HepG2 (cell line): Measurements from ENCODE around the gene PRR19. TPM values are rescaled to one million over a fixed set of nuclear protein-coding genes. Genes with fewer than 3 reads are reported as not detected.

Source experiments
- ARID3A ChIP-seq: IDR thresholded peaks from 2 replicates; pipeline ENCODE4 v1.6.1; 2012; ENCODE audit warnings: low read depth, low read length, improper control_type of control experiment
- CTCF ChIP-seq: sonication (generic); formaldehyde crosslinking; IDR thresholded peaks from 2 replicates; pipeline ENCODE4 v1.5.0; 2020; ENCODE audit warnings: mild to moderate bottlenecking, missing genetic modification reagents, moderate library complexity
- FLYWCH1 ChIP-seq: sonication (generic); formaldehyde crosslinking; IDR thresholded peaks from 2 replicates; pipeline ENCODE4 v1.8.1; 2023; ENCODE audit warnings: mild to moderate bottlenecking, missing genetic modification reagents
- HDAC6 ChIP-seq: fragments of 200-600 bp; sonication (generic); IDR thresholded peaks from 2 replicates; pipeline ENCODE4 v1.7.0; 2017; ENCODE audit warnings: mild to moderate bottlenecking, antibody characterized with exemption, low read length, low read depth
- HES4 ChIP-seq: sonication (generic); formaldehyde crosslinking; IDR thresholded peaks from 2 replicates; pipeline ENCODE4 v1.9.0; 2021; ENCODE audit warnings: mild to moderate bottlenecking, missing genetic modification reagents, borderline replicate concordance
- HIVEP1 ChIP-seq: sonication (generic); formaldehyde crosslinking; IDR thresholded peaks from 2 replicates; pipeline ENCODE4 v1.4.0; 2020; ENCODE audit warnings: mild to moderate bottlenecking, missing genetic modification reagents
- HNF4A ChIP-seq: sonication (generic); formaldehyde crosslinking; IDR thresholded peaks from 2 replicates; pipeline ENCODE4 v1.4.0; 2020; ENCODE audit warnings: missing genetic modification reagents
- KDM5B ChIP-seq: sonication (generic); formaldehyde crosslinking; IDR thresholded peaks from 2 replicates; pipeline ENCODE4 v1.4.0; 2020; ENCODE audit warnings: missing genetic modification reagents, mild to moderate bottlenecking, borderline replicate concordance
- KDM6A ChIP-seq: IDR thresholded peaks from 2 replicates; pipeline ENCODE4 v1.6.1; 2016; ENCODE audit warnings: low read depth
- KLF15 ChIP-seq: sonication (generic); formaldehyde crosslinking; IDR thresholded peaks from 2 replicates; pipeline ENCODE4 v1.8.1; 2023; ENCODE audit warnings: borderline replicate concordance, mild to moderate bottlenecking, inconsistent platforms, missing genetic modification reagents, mixed read lengths
- MXD1 ChIP-seq: sonication (generic); formaldehyde crosslinking; IDR thresholded peaks from 2 replicates; pipeline ENCODE4 v1.4.0; 2020; ENCODE audit warnings: mild to moderate bottlenecking, missing genetic modification reagents
- MYC ChIP-seq: sonication (generic); formaldehyde crosslinking; IDR thresholded peaks from 2 replicates; pipeline ENCODE4 v1.9.0; 2021; ENCODE audit warnings: missing genetic modification reagents, borderline replicate concordance
- RBAK ChIP-seq: sonication (generic); formaldehyde crosslinking; IDR thresholded peaks from 2 replicates; pipeline ENCODE4 v1.5.1; 2020; ENCODE audit warnings: mild to moderate bottlenecking, missing genetic modification reagents
- RFX3 ChIP-seq: IDR thresholded peaks from 2 replicates; pipeline ENCODE4 v1.6.1; 2016; ENCODE audit warnings: missing biosample characterization, missing genetic modification reagents
- SP4 ChIP-seq: sonication (generic); formaldehyde crosslinking; IDR thresholded peaks from 2 replicates; pipeline ENCODE4 v1.8.1; 2023; ENCODE audit warnings: mild to moderate bottlenecking, missing genetic modification reagents
- THRA ChIP-seq: sonication (generic); formaldehyde crosslinking; IDR thresholded peaks from 2 replicates; pipeline ENCODE4 v1.4.0; 2020; ENCODE audit warnings: missing genetic modification reagents, borderline replicate concordance
- ZBTB20 ChIP-seq: sonication (generic); formaldehyde crosslinking; IDR thresholded peaks from 2 replicates; pipeline ENCODE4 v1.8.1; 2023; ENCODE audit warnings: missing genetic modification reagents, low read depth, mild to moderate bottlenecking, borderline replicate concordance
- ZHX1 ChIP-seq: sonication (generic); formaldehyde crosslinking; IDR thresholded peaks from 2 replicates; pipeline ENCODE4 v1.8.1; 2022; ENCODE audit warnings: low read depth, mild to moderate bottlenecking, missing genetic modification reagents
- ZNF746 ChIP-seq: sonication (generic); formaldehyde crosslinking; IDR thresholded peaks from 2 replicates; pipeline ENCODE4 v1.8.0; 2022; ENCODE audit warnings: mild to moderate bottlenecking, missing genetic modification reagents
- ZNF776 ChIP-seq: sonication (generic); formaldehyde crosslinking; IDR thresholded peaks from 2 replicates; pipeline ENCODE4 v1.4.0; 2020; ENCODE audit warnings: mild to moderate bottlenecking, missing genetic modification reagents
- polyA plus RNA-seq, 8 experiments: library from polyadenylated mRNA; depleted of rRNA in 3 of 8; stranded (reverse) in 7 of 8; unstranded in 1 of 8; fragments of >200 nt; fragmentation: Illumina TruSeq in 4 of 8; extraction: Trizol in 4 of 8; gene quantifications; 2 replicates each; pipeline versions ENCODE4 v1.2.1 to v1.2.3, GENCODE V29; 2011 to 2016; ENCODE audit warnings: low read depth in 4 of 8, missing spikeins in 1 of 8, mixed read lengths in 1 of 8; ENCODE audit not compliant: insufficient read depth in 1 of 8
- total RNA-seq, 5 experiments: library from RNA; depleted of rRNA; stranded (reverse); fragments of >200 nt; fragmentation: Illumina TruSeq; extraction: Trizol; gene quantifications; 2 replicates each; pipeline ENCODE4 v1.2.3, GENCODE V29; 2016; ENCODE audit warnings: low read depth in 1 of 5

Gene PRR19
- total and polyA plus RNA-seq, 2 of the 13 experiments (the other 11 are each of a cell fraction or from before 2014, with no cell fraction given) = 0.21 to 0.33 TPM

GRCh38 chr19:42325896-42326771 is 24.2 kb downstream of the PRR19 start (continued):
- 0 out of 2 replicates have a peak, but pooled peaks have one; percentile 4 for TF ChIP-seq HES4 (CRISPR knock-in tag)
- peak; percentile 31; the same call in 1 of the 2 replicates for TF ChIP-seq MXD1 (CRISPR knock-in tag)
- no peak for TF ChIP-seq HDAC6
- TF ChIP-seq HIVEP1 (CRISPR knock-in tag) = 0 out of 2 replicates have a peak, but pooled peaks have one; percentile 10
- TF ChIP-seq KLF15 (CRISPR knock-in tag) = 0 out of 2 replicates have a peak, but pooled peaks have one; percentile 11
- TF ChIP-seq ZBTB20 (CRISPR knock-in tag) = peak; percentile 18; the same call in 1 of the 2 replicates
- TF ChIP-seq ZHX1 (CRISPR knock-in tag) = 0 out of 2 replicates have a peak, but pooled peaks have one; percentile 1
- TF ChIP-seq HNF4A (CRISPR knock-in tag) = peak; percentile 10; the same call in 1 of the 2 replicates
- no peak for TF ChIP-seq SP4 (CRISPR knock-in tag)
- TF ChIP-seq MYC = peak; percentile 40; the same call in 1 of the 2 replicates
- 0 out of 2 replicates have a peak, but pooled peaks have one; percentile 6 for TF ChIP-seq ZNF746 (CRISPR knock-in tag)
- peak; percentile 46; the same call in 1 of the 2 replicates for TF ChIP-seq CTCF (CRISPR knock-in tag)
- TF ChIP-seq KDM6A (CRISPR knock-in tag) = 0 out of 2 replicates have a peak, but pooled peaks have one; percentile 16
- peak; percentile 55; the same call in 1 of the 2 replicates for TF ChIP-seq THRA (CRISPR knock-in tag)
- no peak for TF ChIP-seq RFX3 (CRISPR knock-in tag)
- TF ChIP-seq ARID3A = no peak
- TF ChIP-seq ZNF776 (CRISPR knock-in tag) = peak; percentile 13; the same call in 1 of the 2 replicates
- no peak for TF ChIP-seq FLYWCH1 (CRISPR knock-in tag)
- TF ChIP-seq KDM5B (CRISPR knock-in tag) = peak; percentile 53; the same call in 1 of the 2 replicates
- no peak for TF ChIP-seq RBAK (CRISPR knock-in tag)
